Measurements from ENCODE around the gene USP6NL.
A peak's percentile ranks its signal among the peaks of the same experiment; 100 is the strongest.

USP6NL gene

GRCh38 chr10:11536228-11536627 is 75.2 kb downstream of the USP6NL start:
- no peak for DNase-seq (ENCODE audit: low read depth)
- H3K4me3 ChIP-seq (ENCODE audit: control insufficient read depth, low read depth, low read length): no peak overlapping the region
- TF ChIP-seq CTCF (conservative IDR thresholded peaks at IDR 0.05; ENCODE audit: control insufficient read depth, insufficient read depth, low read depth, low read length): no peak

DNA sequence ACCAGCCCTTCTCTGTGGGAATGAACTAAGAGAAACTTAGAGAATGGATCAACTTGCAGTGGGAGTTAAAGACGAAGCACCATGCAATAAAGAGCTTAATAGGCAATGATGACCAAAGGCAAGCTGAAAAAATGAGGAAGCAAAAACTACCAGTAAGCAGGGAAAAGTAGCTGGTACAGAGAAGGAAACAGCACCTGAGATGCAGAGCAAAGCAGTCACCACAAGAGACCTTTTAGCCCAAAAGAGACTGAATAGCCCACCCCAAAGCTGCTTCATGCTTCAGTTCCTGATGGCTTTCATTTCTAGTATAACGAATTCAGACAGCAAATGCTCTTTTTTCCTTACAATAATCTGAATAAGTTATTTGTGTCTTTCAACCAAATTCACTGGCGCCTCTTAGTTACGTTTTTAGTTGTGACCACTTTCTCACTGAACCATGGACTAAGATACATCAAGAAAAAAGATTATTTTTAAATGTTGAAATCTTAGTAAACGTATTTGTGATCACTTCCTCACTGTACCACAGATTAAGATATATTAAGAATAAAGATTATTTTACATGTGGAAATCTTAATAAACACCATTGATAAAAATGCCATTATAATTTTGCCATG is 76.0 kb downstream of the USP6NL start:
- no peak for TF ChIP-seq CTCF (conservative IDR thresholded peaks at IDR 0.05; ENCODE audit: control insufficient read depth, insufficient read depth, low read depth, low read length)
- DNase-seq (ENCODE audit: low read depth): no peak
- H3K4me3 ChIP-seq (ENCODE audit: control insufficient read depth, low read depth, low read length): no peak overlapping the region

DNA sequence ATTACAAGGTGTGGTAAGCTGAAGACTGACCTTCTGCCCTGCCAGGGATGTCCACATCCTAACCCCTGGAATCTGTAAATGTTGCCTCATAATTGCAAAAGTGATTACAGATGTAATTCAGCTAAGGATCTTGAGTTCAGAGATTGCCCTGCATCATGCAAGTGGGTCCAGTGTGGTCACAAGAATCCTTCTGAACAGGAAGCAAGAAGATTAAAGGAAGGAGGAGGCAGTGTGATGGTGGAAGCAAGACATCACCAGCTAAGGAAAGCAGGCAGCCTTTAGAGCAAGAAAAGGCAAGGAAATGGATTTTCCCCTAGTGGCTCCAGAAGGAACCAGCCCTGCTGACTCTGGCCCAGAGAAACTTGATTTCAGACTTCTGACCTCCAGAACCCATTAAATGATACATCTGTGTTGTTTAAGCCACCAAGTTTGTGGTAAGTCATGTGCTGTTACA is 78.1 kb downstream of the USP6NL start:
- TF ChIP-seq CTCF (conservative IDR thresholded peaks at IDR 0.05; ENCODE audit: control insufficient read depth, insufficient read depth, low read depth, low read length): peak; percentile 55
- DNase-seq (ENCODE audit: low read depth): peak; percentile 74
- no peak overlapping the region for H3K4me3 ChIP-seq (ENCODE audit: control insufficient read depth, low read depth, low read length)

DNA sequence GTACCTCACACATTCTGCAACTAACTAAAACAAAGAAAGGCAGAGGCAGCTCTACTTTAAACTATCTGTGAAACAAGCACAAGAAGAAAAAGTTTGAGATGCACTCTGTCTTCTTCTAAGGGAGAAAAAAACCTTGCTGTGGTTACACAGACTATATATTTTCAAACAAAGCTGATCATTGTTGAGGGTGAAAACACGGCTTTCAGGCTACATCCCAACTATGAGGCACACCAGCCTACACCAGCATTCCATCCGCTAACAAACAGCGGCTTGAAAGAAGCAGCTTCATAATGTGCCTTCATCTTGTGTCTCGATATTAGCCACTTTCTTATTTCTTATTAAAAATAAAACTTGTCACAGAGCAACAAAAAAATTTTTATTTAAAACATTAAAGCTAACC is 79.1 kb downstream of the USP6NL start:
- H3K4me3 ChIP-seq (ENCODE audit: control insufficient read depth, low read depth, low read length): no peak overlapping the region
- no peak for TF ChIP-seq CTCF (conservative IDR thresholded peaks at IDR 0.05; ENCODE audit: control insufficient read depth, insufficient read depth, low read depth, low read length)
- DNase-seq (ENCODE audit: low read depth): peak; percentile 38

DNA sequence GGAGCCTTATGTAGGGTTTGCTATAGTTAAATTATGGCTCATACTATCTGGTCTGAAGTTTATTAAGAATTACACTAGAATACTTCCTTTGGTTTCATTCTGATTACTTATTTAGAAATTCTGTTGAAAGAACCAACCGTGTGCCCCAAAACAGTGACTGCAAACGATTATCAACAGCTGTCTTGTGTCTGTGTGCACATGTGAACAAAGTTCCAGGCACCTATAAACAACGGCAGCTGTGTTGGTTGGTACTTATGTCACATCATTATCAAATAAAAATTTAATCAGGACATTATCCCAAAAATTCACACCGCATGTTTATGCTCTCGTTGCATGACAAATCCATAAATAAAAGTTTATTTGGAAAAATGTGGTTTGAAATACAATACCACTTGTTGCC is 80.6 kb downstream of the USP6NL start:
- DNase-seq (ENCODE audit: low read depth): no peak
- no peak overlapping the region for H3K4me3 ChIP-seq (ENCODE audit: control insufficient read depth, low read depth, low read length)
- no peak for TF ChIP-seq CTCF (conservative IDR thresholded peaks at IDR 0.05; ENCODE audit: control insufficient read depth, insufficient read depth, low read depth, low read length)

DNA sequence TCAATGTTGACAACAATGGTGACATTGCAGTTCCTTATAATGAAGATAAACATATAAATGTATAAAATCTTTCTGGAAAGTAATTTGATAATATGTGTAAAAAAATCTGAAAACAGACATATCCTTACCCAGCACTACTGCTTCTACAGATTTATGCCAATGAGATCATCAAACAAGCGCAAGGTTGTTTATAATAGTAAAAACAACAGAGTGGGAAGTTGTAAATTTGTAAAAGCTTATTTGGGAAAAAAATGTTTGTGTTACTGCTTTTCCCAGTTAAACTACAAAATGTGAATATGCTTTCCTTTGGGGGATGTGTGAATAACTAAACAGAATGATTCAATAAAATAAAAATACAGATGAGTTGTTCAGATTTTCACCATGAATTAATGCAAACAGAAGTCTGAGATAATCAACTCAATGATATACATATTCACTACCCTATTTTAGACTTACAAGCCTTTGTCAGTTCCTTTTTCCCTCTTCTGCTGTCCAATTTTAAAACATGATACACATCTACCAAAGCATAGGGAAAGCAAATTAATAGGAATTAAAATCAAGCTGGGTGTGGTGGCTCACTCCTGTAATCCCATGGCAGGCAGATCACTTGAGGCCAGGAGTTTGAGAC is 82.1 kb downstream of the USP6NL start:
- H3K4me3 ChIP-seq (ENCODE audit: control insufficient read depth, low read depth, low read length): no peak overlapping the region
- TF ChIP-seq CTCF (conservative IDR thresholded peaks at IDR 0.05; ENCODE audit: control insufficient read depth, insufficient read depth, low read depth, low read length): no peak
- DNase-seq (ENCODE audit: low read depth): no peak

All from fibroblast of mammary gland (primary cell).